K562 (cell line): ENCODE data around the gene AGPAT3. TPM values are rescaled to one million over a fixed set of nuclear protein-coding genes. Genes with fewer than 3 reads are reported as not detected.

ENCODE experiments used
- CGGBP1 ChIP-seq: fragments of 250-450 bp; sonication (Bioruptor Pico); IDR thresholded peaks from 2 replicates; pipeline ENCODE4 v1.9.0; 2021; ENCODE audit warnings: mild to moderate bottlenecking
- HBP1 ChIP-seq: fragments of 450-650 bp; formaldehyde crosslinking; IDR thresholded peaks from 2 replicates; pipeline ENCODE4 v1.4.0; 2022; ENCODE audit warnings: missing genetic modification characterization
- HDGF ChIP-seq: fragments of 450-650 bp; IDR thresholded peaks from 2 replicates; pipeline ENCODE4 v1.6.1; 2016
- KAT7 ChIP-seq: sonication (generic); formaldehyde crosslinking; IDR thresholded peaks from 2 replicates; pipeline ENCODE4 v1.8.0; 2022; ENCODE audit warnings: missing genetic modification reagents, mild to moderate bottlenecking, borderline replicate concordance
- NKRF ChIP-seq: fragments of 450-650 bp; IDR thresholded peaks from 2 replicates; pipeline ENCODE4 v1.6.1; 2016; ENCODE audit warnings: borderline replicate concordance
- NR2C1 ChIP-seq, 2 experiments: fragments of 450-650 bp; IDR thresholded peaks; 2 replicates each; pipeline ENCODE4 v1.6.1; 2017; ENCODE audit warnings: mild to moderate bottlenecking in 2 of 2, antibody characterized with exemption in 1 of 2, inconsistent platforms in 1 of 2, missing compliant biosample characterization in 1 of 2, missing genetic modification characterization in 1 of 2
- NR2C2 ChIP-seq, 2 experiments: fragments of 200-800 bp in 1 of 2; sonication (Bioruptor generic) in 1 of 2; sonication (generic) in 1 of 2; formaldehyde crosslinking in 1 of 2; IDR thresholded peaks; 2 replicates each; pipeline versions ENCODE4 v1.6.1 to v1.8.0; 2016 to 2022; ENCODE audit warnings: mild to moderate bottlenecking in 1 of 2, missing compliant biosample characterization in 1 of 2, missing genetic modification characterization in 1 of 2, missing genetic modification reagents in 1 of 2
- POLR2G ChIP-seq: fragments of 200-400 bp; formaldehyde crosslinking; IDR thresholded peaks from 2 replicates; pipeline ENCODE4 v1.6.1; 2017; ENCODE audit warnings: low read depth, mild to moderate bottlenecking, antibody characterized with exemption, low read length, moderate library complexity
- RAD51 ChIP-seq: fragments of 450-650 bp; IDR thresholded peaks from 2 replicates; pipeline ENCODE4 v1.7.1; 2016; ENCODE audit warnings: low read depth, mild to moderate bottlenecking, borderline replicate concordance
- RBFOX2 ChIP-seq: fragments of 200-400 bp; formaldehyde crosslinking; IDR thresholded peaks from 2 replicates; pipeline ENCODE4 v1.6.1; 2017; ENCODE audit warnings: low read depth, mild to moderate bottlenecking, low read length, moderate library complexity
- SMARCB1 ChIP-seq: IDR thresholded peaks from 2 replicates; pipeline ENCODE4 v1.6.1; 2011; ENCODE audit warnings: improper control_type of control experiment, low read depth; ENCODE audit not compliant: insufficient read length
- U2AF1 ChIP-seq: fragments of 200-400 bp; formaldehyde crosslinking; optimal IDR thresholded peaks from 2 replicates; pipeline ENCODE3; 2017; ENCODE audit warnings: mild to moderate bottlenecking, low read depth, low read length, moderate library complexity
- USF1 ChIP-seq: sonication (generic); formaldehyde crosslinking; IDR thresholded peaks from 2 replicates; pipeline ENCODE4 v1.9.0; 2022; ENCODE audit warnings: mild to moderate bottlenecking, missing genetic modification reagents
- ZEB2 ChIP-seq: fragments of 450-650 bp; IDR thresholded peaks from 2 replicates; pipeline ENCODE4 v1.6.1; 2016
- ZFX ChIP-seq: sonication (generic); formaldehyde crosslinking; IDR thresholded peaks from 2 replicates; pipeline ENCODE4 v1.8.0; 2022; ENCODE audit warnings: mild to moderate bottlenecking, missing genetic modification reagents, moderate library complexity
- ZNF311 ChIP-seq: fragments of 250-450 bp; sonication (Bioruptor Pico); IDR thresholded peaks from 2 replicates; pipeline ENCODE4 v1.4.0; 2020; ENCODE audit warnings: mild to moderate bottlenecking, moderate library complexity
- ZNF561 ChIP-seq: fragments of 450-650 bp; formaldehyde crosslinking; conservative IDR thresholded peaks from 2 replicates; pipeline ENCODE4 v1.4.0; 2020; ENCODE audit warnings: mild to moderate bottlenecking, moderate library complexity
- ZNF592 ChIP-seq: fragments of 450-650 bp; IDR thresholded peaks from 2 replicates; pipeline ENCODE4 v1.6.1; 2017; ENCODE audit warnings: antibody characterized with exemption, mild to moderate bottlenecking
- polyA plus RNA-seq, 8 experiments: library from polyadenylated mRNA; depleted of rRNA in 4 of 8; stranded (reverse) in 5 of 8; unstranded in 3 of 8; fragments of >200 nt; fragmentation: Nextera tagmentation in 2 of 8; fragmentation: Illumina TruSeq in 1 of 8; extraction: Ambion mirVana in 2 of 8; extraction: Trizol in 1 of 8; gene quantifications; 2 replicates each; pipeline versions ENCODE4 v1.2.1 to v1.2.3, GENCODE V29; 2011 to 2014; ENCODE audit warnings: inconsistent platforms in 1 of 8, missing spikeins in 1 of 8
- total RNA-seq, 7 experiments: library from RNA; depleted of rRNA in 6 of 7; stranded (reverse); fragments of >200 nt in 6 of 7; fragmentation: Illumina TruSeq in 2 of 7; extraction: Trizol in 2 of 7; gene quantifications; 2 replicates each; pipeline versions ENCODE4 v1.2.1 to v1.2.3, GENCODE V29; 2011 to 2021; ENCODE audit warnings: low replicate concordance in 1 of 7

The AGPAT3 gene
- total and polyA plus RNA-seq, 9 of the 15 experiments (the other 6 are each of a cell fraction or from before 2014, with no cell fraction given): 1.5 to 88.4 (median 35.7) TPM

GRCh38 chr21:43866659-43867331 lies 1.8 kb downstream of the AGPAT3 start (continued):
- no peak for TF ChIP-seq NKRF
- TF ChIP-seq ZEB2: 0 out of 2 replicates have a peak, but pooled peaks have one; percentile 12
- TF ChIP-seq RBFOX2: peak; percentile 77
- TF ChIP-seq HDGF: peak; percentile 58; the same call in 1 of the 2 replicates
- TF ChIP-seq ZNF561: no peak
- no peak for TF ChIP-seq SMARCB1
- TF ChIP-seq ZNF592: peak; percentile 41; the same call in 1 of the 2 replicates
- TF ChIP-seq U2AF1: no peak
- TF ChIP-seq ZFX (CRISPR knock-in tag): peak; percentile 58
- peak; percentile 62; the same call in 1 of the 2 replicates for TF ChIP-seq KAT7
- TF ChIP-seq USF1 (CRISPR knock-in tag): peak; percentile 70
- peak; percentile 55 for TF ChIP-seq POLR2G
- peak; percentile 81; the same call in 1 of the 2 replicates for TF ChIP-seq NR2C1 (IDR thresholded peaks at IDR 0.05)
- peak; percentile 80 for TF ChIP-seq NR2C1 (tag; IDR thresholded peaks at IDR 0.05)
- peak; percentile 59; the same call in 1 of the 2 replicates for TF ChIP-seq RAD51
- TF ChIP-seq HBP1 (CRISPR knock-in tag): no peak
- TF ChIP-seq NR2C2 (CRISPR knock-in tag; IDR thresholded peaks at IDR 0.05): no peak
- TF ChIP-seq NR2C2 (tag; IDR thresholded peaks at IDR 0.05): peak; percentile 52; the same call in 1 of the 2 replicates
- no peak for TF ChIP-seq ZNF311
- TF ChIP-seq CGGBP1: no peak
